SU-DHL-6 (cell line): ENCODE results near the gene PAH.

Source experiments
- H2AFZ ChIP-seq: fragments of 200-600 bp; sonication (generic); 2 replicates; pipeline ENCODE4 v1.6.1; 2014; ENCODE audit warnings: low read depth, mild to moderate bottlenecking, moderate library complexity, mixed read lengths, antibody characterized with exemption, low read length; ENCODE audit not compliant: severe bottlenecking
- H3F3A ChIP-seq: fragments of 200-600 bp; shearing (Covaris generic); 2 replicates; pipeline ENCODE4 v1.6.0; 2016; ENCODE audit warnings: antibody characterized with exemption, mild to moderate bottlenecking; ENCODE audit not compliant: insufficient read depth
- H3K27ac ChIP-seq: fragments of 200-600 bp; sonication (generic); 2 replicates; pipeline ENCODE4 v1.5.1; 2016; ENCODE audit warnings: low read depth, mild to moderate bottlenecking, low read length, moderate library complexity, mixed read lengths
- H3K27me3 ChIP-seq: fragments of 200-600 bp; sonication (generic), shearing (Covaris generic); 2 replicates; pipeline ENCODE4 v1.6.0; 2014; ENCODE audit warnings: mild to moderate bottlenecking, low read length
- H3K36me3 ChIP-seq: fragments of 200-600 bp; sonication (generic); 2 replicates; pipeline ENCODE4 v1.6.1; 2014; ENCODE audit warnings: mild to moderate bottlenecking, low read length, mixed read lengths
- H3K4me2 ChIP-seq: fragments of 300-600, 200-600 bp; shearing (Covaris generic), sonication (generic); 2 replicates; pipeline ENCODE4 v1.6.0; 2014; ENCODE audit warnings: low read length, low read depth, mild to moderate bottlenecking; ENCODE audit not compliant: poor library complexity, severe bottlenecking
- H3K4me3 ChIP-seq: fragments of 200-600 bp; sonication (generic); 2 replicates; pipeline ENCODE4 v1.5.1; 2014; ENCODE audit warnings: antibody characterized with exemption, low read length, mild to moderate bottlenecking, mixed read lengths; ENCODE audit not compliant: insufficient read depth, poor library complexity, severe bottlenecking
- H3K79me2 ChIP-seq: fragments of 200-600 bp; sonication (generic); 2 replicates; pipeline ENCODE4 v1.6.1; 2014; ENCODE audit warnings: mild to moderate bottlenecking, low read length, moderate library complexity; ENCODE audit not compliant: insufficient read depth
- H3K9ac ChIP-seq: fragments of 200-600 bp; sonication (generic); 2 replicates; pipeline ENCODE4 v1.7.0; 2014; ENCODE audit warnings: mild to moderate bottlenecking, low read length
- H3K9me2 ChIP-seq: fragments of 200-600 bp; sonication (generic); replicated peaks from 2 replicates; pipeline ENCODE4 v1.6.1; 2014; ENCODE audit warnings: low read length; ENCODE audit not compliant: insufficient read depth
- H3K9me3 ChIP-seq: fragments of 200-600 bp; sonication (generic); 2 replicates; pipeline ENCODE4 v1.6.1; 2014; ENCODE audit warnings: low read length, mixed read lengths; ENCODE audit not compliant: insufficient read depth
- H4K20me1 ChIP-seq: fragments of 200-600 bp; sonication (generic); 2 replicates; pipeline ENCODE4 v1.6.1; 2014; ENCODE audit warnings: low read depth, mild to moderate bottlenecking, antibody characterized with exemption, low read length, moderate library complexity, mixed read lengths
- CTCF ChIP-seq: fragments of 200-600 bp; sonication (generic); IDR thresholded peaks from one replicate; pipeline ENCODE4 v1.5.1; 2017; ENCODE audit warnings: antibody characterized with exemption, mild to moderate bottlenecking, low read length, moderate library complexity; ENCODE audit not compliant: insufficient read depth, poor library complexity, severe bottlenecking
- EZH2phosphoT487 ChIP-seq: fragments of 200-600 bp; sonication (generic), shearing (Covaris generic); conservative IDR thresholded peaks from 2 replicates; pipeline ENCODE4 v1.6.1; 2018; ENCODE audit warnings: mild to moderate bottlenecking, antibody characterized with exemption, low read length, moderate library complexity, mixed read lengths

Gene PAH

GRCh38 chr12:102849722-102850447 is 67.2 kb downstream of the PAH start:
- H3K9me3 ChIP-seq = no peaks in the 10 kb centered on the region
- H3K4me3 ChIP-seq = no peak overlapping the region
- no peaks in the 10 kb centered on the region for H3F3A ChIP-seq
- no peak overlapping the region for H2AFZ ChIP-seq
- no peak for TF ChIP-seq EZH2phosphoT487
- no peak for TF ChIP-seq CTCF
- no peaks in the 10 kb centered on the region for H3K27me3 ChIP-seq
- no peaks in the 10 kb centered on the region for H3K36me3 ChIP-seq
- H3K4me2 ChIP-seq = no peak overlapping the region
- H4K20me1 ChIP-seq = no peaks in the 10 kb centered on the region
- no peaks in the 10 kb centered on the region for H3K9me2 ChIP-seq
- H3K9ac ChIP-seq = no peak overlapping the region
- no peak overlapping the region for H3K27ac ChIP-seq
- H3K79me2 ChIP-seq = no peaks in the 10 kb centered on the region

GRCh38 chr12:102848832-102849231 is 68.2 kb downstream of the PAH start:
- H4K20me1 ChIP-seq = no peaks in the 10 kb centered on the region
- H2AFZ ChIP-seq = no peak overlapping the region
- no peaks in the 10 kb centered on the region for H3K9me3 ChIP-seq
- no peak overlapping the region for H3K4me2 ChIP-seq
- no peaks in the 10 kb centered on the region for H3K79me2 ChIP-seq
- no peak overlapping the region for H3K4me3 ChIP-seq
- no peak overlapping the region for H3K27ac ChIP-seq
- H3K36me3 ChIP-seq = no peaks in the 10 kb centered on the region
- no peaks in the 10 kb centered on the region for H3K27me3 ChIP-seq
- no peak overlapping the region for H3K9ac ChIP-seq
- H3F3A ChIP-seq = no peaks in the 10 kb centered on the region
- TF ChIP-seq CTCF (no peak), EZH2phosphoT487 (no peak)
- H3K9me2 ChIP-seq = no peaks in the 10 kb centered on the region

- H3K4me2 ChIP-seq = no peak overlapping the region
- no peak overlapping the region for H2AFZ ChIP-seq
- H3F3A ChIP-seq = no peaks in the 10 kb centered on the region
- no peaks in the 10 kb centered on the region for H3K79me2 ChIP-seq
- H3K36me3 ChIP-seq = no peaks in the 10 kb centered on the region
- H3K4me3 ChIP-seq = no peak overlapping the region
- no peak overlapping the region for H3K9ac ChIP-seq
- TF ChIP-seq EZH2phosphoT487 = no peak
- no peak for TF ChIP-seq CTCF
- no peaks in the 10 kb centered on the region for H3K9me3 ChIP-seq
- H4K20me1 ChIP-seq = no peaks in the 10 kb centered on the region
- no peaks in the 10 kb centered on the region for H3K9me2 ChIP-seq
- H3K27ac ChIP-seq = no peak overlapping the region
- no peaks in the 10 kb centered on the region for H3K27me3 ChIP-seq
Measured at GRCh38 chr12:102847131-102847530, 69.9 kb downstream of the PAH start.
